GM19193 (cell line): ENCODE measurements around the gene ANKRD18B.

Experiments
- POLR2A ChIP-seq: IDR thresholded peaks from 4 replicates; pipeline ENCODE4 v1.6.1; 2011; ENCODE audit not compliant: insufficient read depth, insufficient read length; ENCODE audit errors: extremely low read depth

ANKRD18B gene

GRCh38 chr9:33619666-33620404 is 95.8 kb downstream of the ANKRD18B start:
- TF ChIP-seq POLR2A, result no peak

- no peak for TF ChIP-seq POLR2A
Observed at GRCh38 chr9:33620738-33621439, 96.8 kb downstream of the ANKRD18B start.
